Gastroesophageal sphincter (tissue), 3 donors: Measurements from ENCODE around the gene VDAC2.
A peak's percentile ranks its signal among the peaks of the same experiment; 100 is the strongest.

Source experiments
- CTCF ChIP-seq, 4 experiments: fragments of 200-600 bp in 2 of 4; fragments of 450-650 bp in 2 of 4; sonication (generic) in 1 of 4; IDR thresholded peaks; one replicate each; pipeline ENCODE4 v1.5.1; 2017 to 2019; ENCODE audit warnings: antibody characterized with exemption in 4 of 4, mild to moderate bottlenecking in 2 of 4, moderate library complexity in 2 of 4
- EP300 ChIP-seq: sonication (generic); formaldehyde crosslinking; IDR thresholded peaks from one replicate; pipeline ENCODE4 v1.6.1; 2017; ENCODE audit warnings: antibody characterized with exemption, mild to moderate bottlenecking
- POLR2A ChIP-seq, 2 donors: fragments of 450-650 bp; IDR thresholded peaks; one replicate each; pipeline ENCODE4 v1.6.1; 2017; ENCODE audit warnings: antibody characterized with exemption in 2 of 2, mild to moderate bottlenecking in 2 of 2, moderate library complexity in 1 of 2
- POLR2AphosphoS5 ChIP-seq: sonication (generic); formaldehyde crosslinking; IDR thresholded peaks from one replicate; pipeline ENCODE4 v1.6.1; 2017; ENCODE audit warnings: antibody characterized with exemption

DNA sequence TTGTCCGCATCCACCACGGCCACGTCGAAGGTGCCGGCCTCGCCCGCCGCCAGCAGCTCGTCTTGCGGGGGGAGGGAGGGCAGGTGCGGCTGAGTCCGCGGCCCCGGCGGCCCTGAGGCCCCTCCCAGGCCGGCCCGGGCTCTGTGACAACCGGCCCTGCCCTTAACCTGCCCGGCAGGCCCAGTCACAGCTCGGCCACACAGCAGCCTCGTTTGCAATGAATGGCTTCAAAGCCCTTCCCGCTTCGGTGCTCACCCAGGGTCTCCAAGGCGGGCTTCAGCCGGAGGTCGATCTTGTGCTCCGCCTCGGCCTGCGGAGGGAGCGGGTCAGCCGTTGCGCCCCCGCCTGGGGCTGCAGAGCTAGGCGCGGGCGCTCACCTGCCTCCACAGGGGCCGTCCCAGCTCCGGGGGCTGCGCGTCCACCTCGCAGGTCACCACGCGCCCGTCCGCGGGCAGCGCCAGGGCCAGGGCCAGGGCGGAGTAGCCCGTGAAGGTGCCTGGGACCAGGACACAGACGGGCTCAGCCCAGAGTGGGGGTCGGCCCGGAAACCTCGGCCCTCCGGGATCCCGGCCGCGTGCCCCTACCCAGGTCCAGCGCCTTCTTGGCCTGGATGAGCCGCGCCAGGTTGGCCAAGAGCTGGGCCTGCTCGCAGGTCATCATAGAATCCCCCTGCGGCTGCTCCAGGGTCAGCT, 24.2 kb downstream of the VDAC2 start:
- TF ChIP-seq CTCF (IDR thresholded peaks at IDR 0.05): peak in 2 of 4 experiments; percentile 3 to 30
- no peak for TF ChIP-seq POLR2A (IDR thresholded peaks at IDR 0.05)
- no peak for TF ChIP-seq EP300
- no peak for TF ChIP-seq POLR2AphosphoS5
